Measurements from ENCODE around the gene CISTR. TPM values are rescaled to one million over a fixed set of nuclear protein-coding genes. Genes with fewer than 3 reads are reported as not detected.
A peak's percentile ranks its signal among the peaks of the same experiment; 100 is the strongest.

Gene CISTR
- total RNA-seq, 4 donors from 2014 or later = 1.4 TPM; not detected in 3

GRCh38 chr12:53699678-53700025 lies 52.1 kb downstream of the CISTR start:
- Histone ChIP-seq H3K9me3 (no peaks in the 10 kb centered on the region), H3K27ac (no peak overlapping the region), H3K27me3 (peaks cover 98% of the 10 kb centered on the region), H3K4me3 (no peak overlapping the region), H3K4me1 (peaks cover 0 to 26% (median 9%) of the 10 kb centered on the region in 3 donors), H3K36me3 (no peaks in the 10 kb centered on the region)
- WGBS, 2 donors (ENCODE audit: low coverage in 1 of 2) = 57 to 61% methylated on average over 4 to 5 of the region's 5 CpGs
- TF ChIP-seq EP300 (IDR thresholded peaks at IDR 0.05) (no peak), POLR2A (IDR thresholded peaks at IDR 0.05) (no peak)
- TF ChIP-seq, protein P1, sequence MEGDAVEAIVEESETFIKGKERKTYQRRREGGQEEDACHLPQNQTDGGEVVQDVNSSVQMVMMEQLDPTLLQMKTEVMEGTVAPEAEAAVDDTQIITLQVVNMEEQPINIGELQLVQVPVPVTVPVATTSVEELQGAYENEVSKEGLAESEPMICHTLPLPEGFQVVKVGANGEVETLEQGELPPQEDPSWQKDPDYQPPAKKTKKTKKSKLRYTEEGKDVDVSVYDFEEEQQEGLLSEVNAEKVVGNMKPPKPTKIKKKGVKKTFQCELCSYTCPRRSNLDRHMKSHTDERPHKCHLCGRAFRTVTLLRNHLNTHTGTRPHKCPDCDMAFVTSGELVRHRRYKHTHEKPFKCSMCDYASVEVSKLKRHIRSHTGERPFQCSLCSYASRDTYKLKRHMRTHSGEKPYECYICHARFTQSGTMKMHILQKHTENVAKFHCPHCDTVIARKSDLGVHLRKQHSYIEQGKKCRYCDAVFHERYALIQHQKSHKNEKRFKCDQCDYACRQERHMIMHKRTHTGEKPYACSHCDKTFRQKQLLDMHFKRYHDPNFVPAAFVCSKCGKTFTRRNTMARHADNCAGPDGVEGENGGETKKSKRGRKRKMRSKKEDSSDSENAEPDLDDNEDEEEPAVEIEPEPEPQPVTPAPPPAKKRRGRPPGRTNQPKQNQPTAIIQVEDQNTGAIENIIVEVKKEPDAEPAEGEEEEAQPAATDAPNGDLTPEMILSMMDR (IDR thresholded peaks at IDR 0.05) = no peak
- ATAC-seq = no peak

DNA sequence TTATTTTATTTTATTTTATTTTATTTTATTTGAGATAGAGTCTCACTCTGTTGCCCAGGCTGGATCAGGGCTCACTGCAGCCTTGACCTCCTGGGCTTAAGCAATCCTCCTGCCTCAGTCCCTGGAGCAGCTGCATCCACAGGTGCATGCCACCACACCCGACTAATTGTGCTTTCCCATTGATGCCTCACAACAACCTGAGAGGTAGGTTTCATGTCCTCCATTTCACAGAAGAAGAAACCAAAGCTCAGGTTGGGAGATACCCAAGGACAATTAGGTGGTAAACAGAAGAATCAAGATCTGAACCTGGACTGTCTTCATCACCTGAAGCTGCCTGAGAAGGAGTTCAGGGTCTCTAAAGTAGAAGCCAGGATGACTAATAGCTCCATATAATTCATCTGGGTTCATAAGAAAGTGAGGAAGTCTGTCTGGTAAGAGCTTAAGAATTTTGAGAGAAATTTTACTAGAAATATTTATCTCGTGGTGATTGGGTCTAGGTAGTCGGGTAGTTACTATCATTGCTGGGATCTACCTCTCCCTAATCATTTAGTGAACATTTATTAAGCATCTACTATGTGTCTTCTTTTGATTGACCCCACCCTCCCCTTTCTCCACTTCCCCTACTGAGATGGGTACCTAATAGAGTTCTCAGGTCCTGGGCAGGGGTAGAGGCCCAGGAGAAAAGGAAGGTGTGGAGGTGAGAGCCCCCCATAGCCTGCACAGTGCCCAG lies 52.7 kb downstream of the CISTR start:
- TF ChIP-seq, protein P1 (IDR thresholded peaks at IDR 0.05) = no peak
- TF ChIP-seq POLR2AphosphoS5 (IDR thresholded peaks at IDR 0.05) (no peak), EP300 (IDR thresholded peaks at IDR 0.05) (no peak)
- 62 to 71% methylated on average over 3 of the region's 3 CpGs for WGBS, 2 donors (ENCODE audit: low coverage in 1 of 2)

DNA sequence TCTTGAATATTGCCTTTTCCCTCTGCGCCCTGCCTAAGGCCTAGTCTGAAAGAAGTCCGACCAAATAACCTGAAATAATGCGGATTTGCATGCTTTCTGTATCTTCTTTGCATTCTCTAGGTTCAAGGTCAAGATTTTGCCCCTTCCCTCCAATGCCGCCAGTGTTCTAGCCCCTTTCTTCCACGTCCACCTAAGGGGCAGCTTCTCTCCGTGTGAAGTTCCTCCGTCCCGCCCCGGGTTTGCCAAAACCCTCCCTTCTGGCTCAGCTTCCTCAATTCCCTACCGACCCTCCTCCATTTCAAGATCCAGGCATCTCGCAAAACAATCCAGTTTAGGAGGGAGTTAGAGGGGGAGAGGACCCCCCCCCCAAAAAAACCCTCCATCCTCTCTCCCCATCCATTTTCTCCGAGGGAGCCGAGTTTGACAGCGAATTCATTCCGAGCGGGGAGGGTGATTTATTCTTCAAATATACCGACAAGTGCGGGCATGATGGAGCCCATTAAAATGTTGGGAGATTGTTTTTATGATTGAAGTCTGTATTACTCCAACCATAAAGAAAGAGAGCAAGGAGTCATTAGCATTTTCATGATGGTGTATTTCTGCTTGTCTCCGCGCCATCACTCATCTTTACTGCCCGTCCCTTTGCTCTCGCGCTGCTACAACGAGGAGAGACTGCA lies 55.0 kb downstream of the CISTR start:
- no peaks in the 10 kb centered on the region for H3K9me3 ChIP-seq
- TF ChIP-seq EP300 (IDR thresholded peaks at IDR 0.05) (no peak), POLR2AphosphoS5 (IDR thresholded peaks at IDR 0.05) (no peak), POLR2A (IDR thresholded peaks at IDR 0.05) (no peak)
- TF ChIP-seq, protein P1 (IDR thresholded peaks at IDR 0.05) = no peak
- H3K4me3 ChIP-seq = peak overlapping the region in 1 of 2 donors; percentile 31
- 31 to 54% methylated on average over 10 to 15 of the region's 24 CpGs for WGBS, 2 donors (ENCODE audit: low coverage in 1 of 2)
- no peaks in the 10 kb centered on the region for H3K36me3 ChIP-seq
- H3K4me1 ChIP-seq = peaks cover 0 to 24% (median 9%) of the 10 kb centered on the region in 3 donors
- no peak for ATAC-seq
- H3K27me3 ChIP-seq = peaks cover 99% of the 10 kb centered on the region
- no peak overlapping the region for H3K27ac ChIP-seq

More for the DNA sequence above, 52.7 kb downstream of the CISTR start:
- Histone ChIP-seq H3K9me3 (no peaks in the 10 kb centered on the region), H3K36me3 (no peaks in the 10 kb centered on the region), H3K27ac (no peak overlapping the region), H3K27me3 (peaks cover 99% of the 10 kb centered on the region), H3K4me3 (no peak overlapping the region), H3K4me1 (peaks cover 0 to 27% (median 9%) of the 10 kb centered on the region in 3 donors)
- ATAC-seq = no peak

Other genes with a start within 250 kb of the CISTR start
- gene NPFF, start 244.5 kb downstream of the CISTR start, total RNA-seq = not detected
- 10 to 100 TPM; 26.7 to 54.9 (median 33.3) TPM for gene ATF7, start 125.6 kb downstream of the CISTR start, total RNA-seq
- gene ATP5MC2, start 75.9 kb downstream of the CISTR start, total RNA-seq = 100 to 1,000 TPM; 197 to 324 (median 245) TPM
- 100 to 1,000 TPM; 400 to 469 (median 424) TPM for gene CALCOCO1, start 24.5 kb downstream of the CISTR start, total RNA-seq
- not detected for gene HOXC13, start 186.9 kb upstream of the CISTR start, total RNA-seq
- not detected for gene HOXC12, start 202.9 kb upstream of the CISTR start, total RNA-seq
- not detected for gene HOXC11, start 221.1 kb upstream of the CISTR start, total RNA-seq
- gene HOTAIR, start 223.0 kb upstream of the CISTR start, total RNA-seq = under 1 TPM in 1 of 4 donors, not detected in 3; 0.31 TPM
- not detected for gene HOXC10, start 233.2 kb upstream of the CISTR start, total RNA-seq
- gene HOXC9, start 248.2 kb upstream of the CISTR start, total RNA-seq = not detected

All from gastroesophageal sphincter (tissue), 4 donors.